Ectodermal cell (in vitro differentiated cells): Measurements from ENCODE around the gene BAIAP2.

Source experiments
- H3K27ac ChIP-seq: 2 replicates; pipeline ENCODE4 v1.7.0; 2013; ENCODE audit warnings: mild to moderate bottlenecking, low read depth, low read length; ENCODE audit not compliant: insufficient read depth, poor library complexity, severe bottlenecking
- H3K27me3 ChIP-seq: 2 replicates; pipeline ENCODE4 v1.7.0; 2013; ENCODE audit warnings: mild to moderate bottlenecking, low read length; ENCODE audit not compliant: insufficient read depth, control insufficient read depth, poor library complexity, severe bottlenecking
- H3K36me3 ChIP-seq: one replicate; pipeline ENCODE4 v1.7.0; 2013; ENCODE audit warnings: low read length; ENCODE audit not compliant: control insufficient read depth, insufficient read depth
- H3K4me1 ChIP-seq: one replicate; pipeline ENCODE4 v1.7.0; 2013; ENCODE audit warnings: low read length; ENCODE audit not compliant: control insufficient read depth, insufficient read depth
- H3K4me3 ChIP-seq: 2 replicates; pipeline ENCODE4 v1.7.0; 2013; ENCODE audit warnings: low read depth, low read length, control low read depth; ENCODE audit not compliant: insufficient read depth
- H3K9me3 ChIP-seq: 2 replicates; pipeline ENCODE4 v1.7.0; 2013; ENCODE audit warnings: mild to moderate bottlenecking, low read length, moderate library complexity; ENCODE audit not compliant: control insufficient read depth
- WGBS, 2 experiments: methylation state at CpG; one replicate each; pipeline ENCODE4 v1.1.7; 2013; ENCODE audit warnings: missing lambda C conversion rate in 2 of 2; 5-methylcytosine and 5-hydroxymethylcytosine counted together

Gene BAIAP2

GRCh38 chr17:81021531-81022343 lies 13.2 kb upstream of the BAIAP2 start:
- Histone ChIP-seq H3K4me3 (no peak overlapping the region), H3K9me3 (no peaks in the 10 kb centered on the region), H3K4me1 (peaks cover 14% of the 10 kb centered on the region), H3K27ac (no peak overlapping the region), H3K27me3 (no peaks in the 10 kb centered on the region), H3K36me3 (no peaks in the 10 kb centered on the region)
- 90% methylated on average over 19 of the region's 19 CpGs for WGBS, 2 experiments

GRCh38 chr17:81022344-81022676 lies 12.6 kb upstream of the BAIAP2 start:
- Histone ChIP-seq H3K9me3 (no peaks in the 10 kb centered on the region), H3K4me3 (no peak overlapping the region), H3K27ac (no peak overlapping the region), H3K27me3 (no peaks in the 10 kb centered on the region), H3K4me1 (peaks cover 14% of the 10 kb centered on the region), H3K36me3 (no peaks in the 10 kb centered on the region)
- WGBS, 2 experiments: 88 to 90% methylated on average over 6 of the region's 6 CpGs

DNA sequence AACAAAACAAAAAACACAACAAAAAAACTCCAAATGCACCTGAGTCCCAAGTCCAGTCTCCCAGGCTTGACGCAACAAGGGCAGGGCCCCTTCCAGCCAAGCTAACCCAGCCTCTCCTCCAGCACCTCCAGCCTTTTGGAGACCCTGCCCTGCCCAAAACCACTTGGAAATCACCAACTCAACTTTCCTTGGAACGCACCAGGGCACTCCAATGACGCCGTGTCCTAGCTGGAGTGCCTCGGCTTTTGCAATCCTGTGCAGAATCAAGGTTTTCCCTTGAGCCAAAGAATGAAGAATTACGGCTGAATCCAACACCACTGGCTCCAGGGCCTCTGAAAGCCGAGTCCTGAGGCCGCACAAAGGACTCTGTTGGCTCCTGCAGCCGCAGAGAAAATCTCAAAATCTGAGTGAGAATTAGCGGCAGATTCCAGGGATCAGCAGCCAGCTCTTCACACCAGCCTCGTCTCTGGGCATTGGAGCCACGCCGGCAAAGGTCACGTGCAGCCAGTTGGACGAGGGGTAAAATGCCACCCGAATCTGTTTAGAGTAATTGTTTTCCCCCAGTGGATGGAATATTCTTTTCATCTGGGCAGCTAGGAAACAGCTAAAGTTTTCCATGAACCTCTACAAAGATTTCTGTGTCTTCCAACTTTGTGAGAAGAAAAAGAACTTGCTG lies 9.7 kb upstream of the BAIAP2 start:
- WGBS, 2 experiments: 88% methylated on average over 16 of the region's 16 CpGs
- Histone ChIP-seq H3K4me3 (no peak overlapping the region), H3K27ac (no peak overlapping the region), H3K27me3 (no peaks in the 10 kb centered on the region), H3K9me3 (no peaks in the 10 kb centered on the region), H3K36me3 (no peaks in the 10 kb centered on the region), H3K4me1 (peaks cover 24% of the 10 kb centered on the region)

- no peak overlapping the region for H3K27ac ChIP-seq
- no peaks in the 10 kb centered on the region for H3K27me3 ChIP-seq
- H3K9me3 ChIP-seq: no peaks in the 10 kb centered on the region
- H3K36me3 ChIP-seq: no peaks in the 10 kb centered on the region
- no peak overlapping the region for H3K4me3 ChIP-seq
- H3K4me1 ChIP-seq: peaks cover 24% of the 10 kb centered on the region
- 91 to 92% methylated on average over 22 of the region's 22 CpGs for WGBS, 2 experiments
Measured at GRCh38 chr17:81025741-81026129, 9.2 kb upstream of the BAIAP2 start.

GRCh38 chr17:81026266-81027036 lies 8.5 kb upstream of the BAIAP2 start:
- 93% methylated on average over 31 of the region's 31 CpGs for WGBS, 2 experiments
- Histone ChIP-seq H3K36me3 (no peaks in the 10 kb centered on the region), H3K4me1 (peaks cover 18% of the 10 kb centered on the region), H3K27me3 (no peaks in the 10 kb centered on the region), H3K9me3 (no peaks in the 10 kb centered on the region), H3K27ac (no peak overlapping the region), H3K4me3 (no peak overlapping the region)

DNA sequence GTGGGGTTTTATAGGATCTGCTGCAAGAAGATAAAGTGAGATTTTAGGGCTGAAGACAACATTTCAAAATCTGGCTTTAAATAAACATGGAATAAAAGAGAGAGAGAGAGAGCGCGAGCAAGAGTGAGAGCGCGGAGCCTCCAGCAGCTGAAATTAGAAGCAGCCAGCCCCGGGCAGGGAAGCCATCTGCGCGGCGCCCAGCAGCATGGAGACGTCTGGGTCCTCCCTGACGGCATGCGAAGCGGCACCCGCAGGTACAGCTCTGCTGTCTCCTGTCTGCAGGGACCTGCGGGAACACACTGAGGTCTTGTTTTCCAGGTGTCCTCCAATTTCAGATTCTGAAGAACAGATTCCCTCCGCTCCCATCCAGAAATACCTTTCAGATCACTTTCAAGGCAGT lies 7.9 kb upstream of the BAIAP2 start:
- Histone ChIP-seq H3K27ac (no peak overlapping the region), H3K9me3 (no peaks in the 10 kb centered on the region), H3K4me3 (no peak overlapping the region), H3K36me3 (no peaks in the 10 kb centered on the region), H3K27me3 (no peaks in the 10 kb centered on the region), H3K4me1 (peaks cover 17% of the 10 kb centered on the region)
- 95 to 96% methylated on average over 15 of the region's 15 CpGs for WGBS, 2 experiments

DNA sequence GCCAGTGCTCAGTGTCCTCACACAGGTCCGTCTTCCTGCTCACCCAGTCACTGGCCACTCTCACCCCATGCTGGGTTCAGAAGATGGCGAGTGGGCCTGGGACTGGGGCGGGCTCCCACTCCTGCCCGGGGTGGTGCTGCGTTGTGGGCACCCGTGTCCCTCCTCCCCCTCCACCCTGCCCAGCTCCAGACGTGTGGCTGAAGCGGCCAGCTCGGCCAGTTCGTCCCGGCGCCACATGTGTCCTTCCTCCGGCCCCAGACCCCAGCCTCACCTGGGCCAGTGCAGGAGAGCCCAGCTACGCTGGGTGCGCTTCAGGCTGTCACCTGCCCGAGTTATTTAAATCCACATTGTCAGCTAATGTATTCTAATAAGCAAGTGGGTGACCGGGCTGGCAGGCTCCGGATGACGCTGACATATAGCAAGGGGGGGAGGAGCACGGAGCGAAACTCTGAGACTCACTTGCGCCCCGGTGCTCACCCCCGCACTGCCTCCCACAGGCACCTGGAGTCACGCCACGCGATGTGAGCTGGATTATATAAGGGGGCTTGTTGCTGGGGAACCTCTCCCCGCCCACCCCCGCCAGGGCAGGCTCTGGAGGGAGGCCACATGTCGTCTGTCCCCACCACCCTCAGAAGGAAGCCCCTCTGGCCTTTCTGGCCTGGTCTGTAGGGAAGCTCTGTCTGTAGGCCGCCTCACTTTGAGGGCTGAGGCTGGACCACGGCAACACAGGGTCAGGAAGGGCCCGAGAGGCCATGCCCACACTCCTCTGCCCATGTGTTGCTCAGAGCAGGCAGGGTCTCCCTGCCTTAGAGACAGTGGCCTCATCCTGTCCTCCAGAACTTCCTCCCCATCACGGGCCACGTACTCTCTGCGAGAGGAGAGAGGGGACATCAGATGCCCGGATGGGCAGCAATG lies 7.1 kb upstream of the BAIAP2 start:
- Histone ChIP-seq H3K4me1 (peaks cover 17% of the 10 kb centered on the region), H3K27ac (no peak overlapping the region), H3K4me3 (no peak overlapping the region), H3K36me3 (no peaks in the 10 kb centered on the region), H3K9me3 (no peaks in the 10 kb centered on the region), H3K27me3 (no peaks in the 10 kb centered on the region)
- 89 to 91% methylated on average over 37 of the region's 37 CpGs for WGBS, 2 experiments

DNA sequence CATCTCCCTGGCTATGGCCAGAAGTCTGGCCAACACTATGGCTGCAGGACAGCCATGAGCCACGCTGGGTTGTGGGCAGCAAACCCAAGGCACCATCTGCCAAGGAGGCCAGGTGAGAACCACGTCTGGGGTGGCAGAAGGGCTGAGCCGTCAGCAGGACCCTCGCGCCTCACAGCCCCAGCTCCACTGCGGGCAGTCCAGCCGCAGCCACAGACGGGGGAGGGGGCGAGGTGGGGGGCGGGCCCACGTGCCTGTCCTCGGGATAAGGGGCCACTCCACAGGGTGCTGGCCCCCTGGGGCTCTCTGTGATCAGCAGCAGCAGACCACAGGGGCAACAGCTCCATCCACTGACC lies 6.5 kb upstream of the BAIAP2 start:
- Histone ChIP-seq H3K9me3 (no peaks in the 10 kb centered on the region), H3K27ac (no peak overlapping the region), H3K36me3 (no peaks in the 10 kb centered on the region), H3K27me3 (peaks cover 4% of the 10 kb centered on the region), H3K4me3 (no peak overlapping the region), H3K4me1 (peaks cover 19% of the 10 kb centered on the region)
- 69 to 74% methylated on average over 12 of the region's 12 CpGs for WGBS, 2 experiments

DNA sequence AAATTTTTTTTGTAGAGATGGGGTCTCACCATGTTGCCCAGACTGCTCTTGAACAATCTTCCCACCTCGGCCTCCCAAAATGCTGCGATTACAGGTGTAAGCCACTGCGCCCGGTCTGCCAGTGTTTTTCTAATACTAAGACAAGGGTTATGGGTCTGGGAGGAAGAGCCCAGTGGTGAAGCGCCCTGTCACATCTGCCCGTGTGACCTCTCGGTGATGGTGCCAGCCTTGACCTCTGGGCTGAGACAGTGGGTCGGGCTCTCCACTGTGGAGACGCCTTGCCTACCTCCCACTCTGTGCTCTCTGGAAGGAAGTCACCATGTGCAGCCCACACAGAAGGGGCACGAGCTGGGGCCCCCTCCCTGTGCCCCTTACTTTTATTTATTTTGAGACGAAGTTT lies 5.1 kb upstream of the BAIAP2 start:
- Histone ChIP-seq H3K27me3 (peaks cover 12% of the 10 kb centered on the region), H3K4me3 (no peak overlapping the region), H3K9me3 (no peaks in the 10 kb centered on the region), H3K36me3 (no peaks in the 10 kb centered on the region), H3K4me1 (peaks cover 23% of the 10 kb centered on the region), H3K27ac (no peak overlapping the region)
- WGBS, 2 experiments: 91 to 95% methylated on average over 11 of the region's 11 CpGs
